Measurements from ENCODE around the gene REXO1. TPM values are rescaled to one million over a fixed set of nuclear protein-coding genes. Genes with fewer than 3 reads are reported as not detected.

Gene REXO1
- total and polyA plus RNA-seq, 2 donors (not counting 1 experiment from before 2014, with no cell fraction given), result 6.1 to 6.8 TPM

GRCh38 chr19:1846517-1847204 is 1.6 kb downstream of the REXO1 start:
- DNase-seq (ENCODE audit: low read depth in 2 of 2), result no peak
- Histone ChIP-seq H3K4me2 (ENCODE audit: extremely low read depth, insufficient read depth, low read length) (peak overlapping the region; percentile 97), H3K9ac (ENCODE audit: insufficient read depth, low read length) (peak overlapping the region; percentile 26), H3K27me3 (ENCODE audit: control insufficient read depth, insufficient read depth, low read length) (no peaks in the 10 kb centered on the region), H2AFZ (ENCODE audit: low read length) (no peak overlapping the region), H3K36me3 (ENCODE audit: control insufficient read depth, insufficient read depth, low read length) (peaks cover 9% of the 10 kb centered on the region), H3K9me3 (ENCODE audit: control insufficient read depth, insufficient read depth, low read depth, low read length) (no peaks in the 10 kb centered on the region), H4K20me1 (ENCODE audit: control insufficient read depth, extremely low read depth, insufficient read depth, low read length) (no peaks in the 10 kb centered on the region), H3K79me2 (ENCODE audit: control insufficient read depth, insufficient read depth, low read length) (peaks cover 62% of the 10 kb centered on the region), H3K27ac (ENCODE audit: insufficient read depth, low read length) (peak overlapping the region; percentile 95), H3K4me3 (replicated peaks in 1 of 4; ENCODE audit: control extremely low read depth in 1 of 4, insufficient read depth in 1 of 4, low read depth in 3 of 4, low read length in 4 of 4) (peak overlapping the region; percentile 81 to 91 (median 86)), H3K4me1 (ENCODE audit: control insufficient read depth, extremely low read depth, insufficient read depth, low read length) (peaks cover 5% of the 10 kb centered on the region)
- no peak for TF ChIP-seq EZH2 (IDR thresholded peaks at IDR 0.05; ENCODE audit: low read length, missing control alignments)
- TF ChIP-seq CTCF (conservative IDR thresholded peaks at IDR 0.05 in 1 of 2, IDR thresholded peaks at IDR 0.05 in 1 of 2; ENCODE audit: low read depth in 1 of 2, low read length in 2 of 2), result no peak

GRCh38 chr19:1845642-1846041 is 2.6 kb downstream of the REXO1 start:
- H3K27me3 ChIP-seq (ENCODE audit: control insufficient read depth, insufficient read depth, low read length), result no peaks in the 10 kb centered on the region
- H3K9ac ChIP-seq (ENCODE audit: insufficient read depth, low read length), result no peak overlapping the region
- H3K27ac ChIP-seq (ENCODE audit: insufficient read depth, low read length), result no peak overlapping the region
- H3K4me1 ChIP-seq (ENCODE audit: control insufficient read depth, extremely low read depth, insufficient read depth, low read length), result peaks cover 5% of the 10 kb centered on the region
- H3K4me3 ChIP-seq (replicated peaks in 1 of 4; ENCODE audit: control extremely low read depth in 1 of 4, insufficient read depth in 1 of 4, low read depth in 3 of 4, low read length in 4 of 4), result no peak overlapping the region
- H2AFZ ChIP-seq (ENCODE audit: low read length), result no peak overlapping the region
- no peaks in the 10 kb centered on the region for H3K9me3 ChIP-seq (ENCODE audit: control insufficient read depth, insufficient read depth, low read depth, low read length)
- peaks cover 9% of the 10 kb centered on the region for H3K36me3 ChIP-seq (ENCODE audit: control insufficient read depth, insufficient read depth, low read length)
- no peaks in the 10 kb centered on the region for H4K20me1 ChIP-seq (ENCODE audit: control insufficient read depth, extremely low read depth, insufficient read depth, low read length)
- H3K79me2 ChIP-seq (ENCODE audit: control insufficient read depth, insufficient read depth, low read length), result peaks cover 72% of the 10 kb centered on the region
- no peak for DNase-seq (ENCODE audit: low read depth in 2 of 2)
- TF ChIP-seq EZH2 (IDR thresholded peaks at IDR 0.05; ENCODE audit: low read length, missing control alignments) (no peak), CTCF (conservative IDR thresholded peaks at IDR 0.05 in 1 of 2, IDR thresholded peaks at IDR 0.05 in 1 of 2; ENCODE audit: low read depth in 1 of 2, low read length in 2 of 2) (no peak)
- H3K4me2 ChIP-seq (ENCODE audit: extremely low read depth, insufficient read depth, low read length), result no peak overlapping the region

- no peaks in the 10 kb centered on the region for H4K20me1 ChIP-seq (ENCODE audit: control insufficient read depth, extremely low read depth, insufficient read depth, low read length)
- TF ChIP-seq CTCF (conservative IDR thresholded peaks at IDR 0.05 in 1 of 2, IDR thresholded peaks at IDR 0.05 in 1 of 2; ENCODE audit: low read depth in 1 of 2, low read length in 2 of 2) (no peak), EZH2 (IDR thresholded peaks at IDR 0.05; ENCODE audit: low read length, missing control alignments) (no peak)
Measured at GRCh38 chr19:1845125-1845515, 3.2 kb downstream of the REXO1 start.

More at GRCh38 chr19:1845125-1845515, 3.2 kb downstream of the REXO1 start:
- no peak for DNase-seq (ENCODE audit: low read depth in 2 of 2)
- Histone ChIP-seq H3K79me2 (ENCODE audit: control insufficient read depth, insufficient read depth, low read length) (peaks cover 78% of the 10 kb centered on the region), H3K9me3 (ENCODE audit: control insufficient read depth, insufficient read depth, low read depth, low read length) (no peaks in the 10 kb centered on the region), H2AFZ (ENCODE audit: low read length) (no peak overlapping the region), H3K27ac (ENCODE audit: insufficient read depth, low read length) (no peak overlapping the region), H3K4me2 (ENCODE audit: extremely low read depth, insufficient read depth, low read length) (no peak overlapping the region), H3K4me1 (ENCODE audit: control insufficient read depth, extremely low read depth, insufficient read depth, low read length) (peaks cover 5% of the 10 kb centered on the region), H3K36me3 (ENCODE audit: control insufficient read depth, insufficient read depth, low read length) (peaks cover 9% of the 10 kb centered on the region), H3K27me3 (ENCODE audit: control insufficient read depth, insufficient read depth, low read length) (no peaks in the 10 kb centered on the region), H3K4me3 (replicated peaks in 1 of 4; ENCODE audit: control extremely low read depth in 1 of 4, insufficient read depth in 1 of 4, low read depth in 3 of 4, low read length in 4 of 4) (no peak overlapping the region), H3K9ac (ENCODE audit: insufficient read depth, low read length) (no peak overlapping the region)
